T-helper 22 cell (primary cell): ENCODE data around the gene RET.

ENCODE experiments used
- DNase-seq: peaks from one replicate; pipeline ENCODE4 v3.0.0-alpha.2; 2020; ENCODE audit warnings: low read depth

The RET gene

DNA sequence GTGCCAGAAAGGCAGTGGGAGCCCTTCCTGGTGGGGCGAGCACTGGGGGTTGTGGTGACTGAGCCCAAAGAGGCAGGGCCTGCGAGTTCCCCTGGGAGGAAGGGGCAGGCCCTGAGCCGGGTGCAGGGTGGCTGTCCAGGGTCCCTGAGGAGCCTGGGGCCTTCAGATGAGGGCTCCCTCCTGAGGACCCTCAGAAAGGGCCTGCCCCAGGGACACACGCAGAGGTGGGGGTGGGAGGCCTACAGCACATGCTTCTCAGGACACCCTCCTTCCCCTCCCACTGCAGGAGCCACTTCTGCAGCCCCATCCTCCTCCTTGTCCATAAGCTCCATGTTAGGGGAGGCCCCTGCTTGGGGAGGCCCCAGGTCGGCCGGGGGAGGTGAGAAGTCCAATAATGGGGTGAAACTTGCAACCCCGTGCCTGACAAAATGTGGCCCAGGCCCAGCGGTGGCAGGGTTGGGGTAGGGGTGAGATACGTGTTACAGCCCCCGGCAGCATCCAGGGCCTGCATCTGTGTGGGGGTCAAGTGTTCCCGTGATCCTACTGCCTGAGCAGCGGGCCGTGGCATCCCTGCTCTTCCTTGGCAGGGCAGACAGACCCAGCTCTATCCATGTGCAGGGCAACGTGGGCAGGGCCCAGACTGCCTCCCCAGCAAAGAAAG is 31.8 kb upstream of the RET start:
- DNase-seq, result no peak

GRCh38 chr10:43045631-43046287 is 31.1 kb upstream of the RET start:
- no peak for DNase-seq

DNA sequence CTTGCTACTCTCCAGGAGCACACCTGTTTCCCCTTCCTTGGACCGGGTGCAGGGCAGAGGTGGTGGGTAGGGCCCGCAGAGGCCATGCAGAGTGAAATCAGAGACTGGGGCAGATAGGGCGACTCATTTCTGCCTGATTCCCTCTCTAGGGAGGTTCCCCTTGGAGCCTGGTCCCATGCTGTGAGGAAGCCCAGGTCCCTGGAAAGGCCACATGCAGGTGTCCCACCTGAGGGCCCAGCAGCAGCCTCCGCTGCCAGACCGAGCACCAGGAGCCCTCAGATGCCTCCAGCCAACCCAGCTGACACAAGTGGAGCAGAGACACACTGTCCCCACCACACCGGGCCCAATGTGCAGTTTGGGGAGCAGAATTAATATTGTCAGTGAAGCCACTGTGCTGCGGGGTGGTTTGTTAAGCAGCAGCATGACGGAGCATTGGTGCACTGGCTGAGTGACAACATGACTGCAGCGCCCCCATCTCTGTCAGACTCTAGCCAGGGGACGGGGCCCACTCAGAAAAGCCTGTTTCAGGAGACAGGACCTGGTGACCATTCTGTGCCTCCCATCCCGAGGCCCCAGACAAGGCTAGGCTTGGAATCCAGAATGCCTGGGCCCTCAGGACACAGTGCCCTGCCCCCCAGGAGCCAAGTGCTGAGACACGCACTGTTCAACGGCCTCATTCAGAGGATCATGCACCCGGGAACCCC is 30.4 kb upstream of the RET start:
- no peak for DNase-seq

- DNase-seq, result no peak
Measured at GRCh38 chr10:43047288-43047970, 29.4 kb upstream of the RET start.

- DNase-seq, result no peak
Measured at GRCh38 chr10:43048301-43049051, 28.4 kb upstream of the RET start.

DNA sequence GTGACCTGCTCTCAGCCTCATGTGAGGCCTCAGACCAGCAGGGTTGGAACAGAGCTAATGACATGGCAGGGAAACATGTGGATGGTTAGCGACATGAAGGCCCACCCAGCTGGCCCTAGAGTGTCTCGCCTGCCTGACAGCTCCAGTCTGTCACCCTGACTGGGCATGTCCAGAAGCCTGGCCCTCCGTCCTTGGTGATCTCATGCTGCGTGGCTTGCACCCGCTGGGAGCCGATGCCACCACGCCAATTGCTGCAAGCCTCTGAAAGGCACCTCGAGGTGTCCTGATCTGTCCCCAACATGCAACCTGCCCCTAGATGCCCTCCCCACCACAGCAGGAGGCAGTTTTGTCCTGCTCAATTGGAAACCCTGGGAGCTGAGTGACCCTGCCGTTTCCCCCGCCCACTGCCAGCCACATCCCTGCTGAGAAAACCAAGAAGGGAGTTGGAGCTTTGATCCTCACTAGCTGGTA is 27.8 kb upstream of the RET start:
- DNase-seq, result no peak

DNA sequence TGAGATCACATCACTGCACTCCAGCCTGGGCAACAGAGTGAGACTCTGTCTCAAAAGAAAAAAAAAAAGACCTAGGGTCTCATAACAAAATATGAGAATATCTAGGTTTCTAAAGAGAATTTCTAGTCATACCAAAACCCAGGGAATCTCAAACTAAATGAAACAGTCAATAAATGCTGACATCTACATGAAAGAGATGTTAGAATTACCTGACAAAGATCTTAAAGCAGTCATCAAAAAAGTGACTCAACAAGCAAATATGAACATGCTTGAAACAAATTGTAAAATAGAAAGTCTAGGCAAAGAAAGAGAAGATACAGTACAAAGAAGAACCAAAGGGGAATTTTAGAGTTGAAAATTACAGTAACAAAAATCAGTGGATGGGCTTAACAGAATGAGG is 26.9 kb upstream of the RET start:
- no peak for DNase-seq

GRCh38 chr10:43053825-43054224 is 23.0 kb upstream of the RET start:
- no peak for DNase-seq

DNA sequence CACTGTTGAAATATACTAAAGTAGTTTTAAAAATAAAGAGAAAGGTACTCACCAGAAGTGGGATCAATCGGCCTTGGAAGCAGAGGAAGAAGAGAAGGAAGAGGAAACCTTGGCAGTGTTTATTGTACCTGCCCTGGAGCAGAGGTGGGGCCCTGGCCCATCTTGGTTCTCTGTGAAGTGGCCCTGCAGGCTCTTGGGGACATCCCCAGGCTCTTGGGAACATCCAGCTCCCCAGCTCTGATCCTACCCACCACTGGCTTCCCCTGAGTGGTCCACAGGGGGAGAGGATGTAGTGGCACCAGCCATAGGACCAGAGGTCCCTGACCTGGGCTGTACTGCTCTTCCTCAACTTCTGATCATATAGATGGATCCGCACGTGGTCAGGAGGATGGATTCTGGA is 22.3 kb upstream of the RET start:
- DNase-seq, result no peak

GRCh38 chr10:43055217-43055616 is 21.7 kb upstream of the RET start:
- DNase-seq, result no peak

DNA sequence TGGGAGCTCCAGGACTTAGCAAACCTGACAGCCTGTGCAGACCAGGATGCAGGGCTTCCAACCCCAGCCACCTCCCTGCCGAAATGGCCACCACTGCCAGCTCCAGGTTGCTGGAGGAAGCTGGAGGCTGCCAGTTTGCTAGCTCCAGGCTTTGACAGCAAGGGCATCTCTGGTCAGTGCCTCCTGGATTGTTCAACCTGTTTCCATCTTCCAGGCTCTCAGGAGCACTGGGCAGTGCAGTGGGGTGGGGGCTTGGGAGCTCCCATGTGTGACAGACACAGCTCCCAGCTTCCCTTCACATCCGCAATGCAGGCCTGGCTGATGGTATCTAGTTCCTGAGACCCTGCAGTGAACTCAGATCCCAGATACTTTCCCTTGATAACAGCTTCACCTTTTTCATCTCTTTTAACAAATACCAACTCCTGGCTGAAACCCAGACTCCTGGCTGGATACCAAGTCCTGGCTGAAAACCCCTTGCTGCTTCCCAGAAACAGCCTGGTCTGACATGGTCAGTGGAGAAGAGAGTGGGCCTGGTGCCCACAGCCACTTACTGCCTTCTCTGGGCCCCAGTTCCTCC is 20.8 kb upstream of the RET start:
- DNase-seq, result no peak

GRCh38 chr10:43056568-43057011 is 20.3 kb upstream of the RET start:
- no peak for DNase-seq

DNA sequence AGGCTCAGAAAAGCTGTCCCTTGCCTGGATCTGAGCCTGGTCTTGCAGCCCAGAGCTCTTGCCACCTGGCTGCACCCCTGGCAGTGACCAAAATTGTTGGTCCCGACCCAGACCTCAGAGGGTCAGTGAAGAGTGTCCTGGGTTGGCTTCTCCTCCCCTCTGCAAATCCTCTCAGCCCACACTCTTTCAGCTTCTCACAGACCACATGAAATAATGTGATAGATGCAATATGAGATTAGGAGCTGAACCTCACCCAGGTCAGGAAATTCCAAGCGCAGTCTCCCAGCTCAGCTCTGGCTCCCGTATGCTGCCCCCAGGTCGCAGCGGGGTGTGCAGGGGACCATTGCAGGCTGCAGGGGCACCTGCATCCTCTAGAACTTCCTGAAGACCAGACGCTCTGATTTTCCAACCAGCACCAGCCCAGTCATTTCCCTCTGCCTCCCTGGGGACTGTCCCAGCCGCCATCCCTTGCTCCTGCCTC is 19.6 kb upstream of the RET start:
- no peak for DNase-seq

DNA sequence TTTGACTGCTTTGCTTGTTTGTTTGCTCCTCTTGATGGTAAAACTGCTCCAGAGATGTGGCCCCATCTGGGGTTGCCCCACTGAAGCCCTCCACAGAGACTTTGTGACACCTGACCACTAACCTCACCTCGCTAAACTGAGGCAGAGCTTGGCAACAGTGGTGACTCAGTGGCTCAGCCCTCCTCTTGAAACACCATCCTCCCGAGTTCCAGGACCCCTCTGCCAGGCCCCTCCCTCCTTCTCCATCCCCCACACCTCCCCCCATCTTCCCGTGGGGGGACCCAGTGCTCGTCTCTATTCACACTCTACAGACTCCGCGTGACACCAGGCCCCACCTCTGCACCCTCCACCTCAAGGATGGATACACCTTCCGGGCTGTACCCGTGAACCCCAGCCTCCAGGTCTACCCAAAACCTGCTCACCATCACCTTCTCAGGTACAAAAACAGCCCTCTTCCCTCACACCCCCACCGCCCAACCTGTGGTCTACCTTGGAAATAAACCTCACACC is 19.0 kb upstream of the RET start:
- no peak for DNase-seq

DNA sequence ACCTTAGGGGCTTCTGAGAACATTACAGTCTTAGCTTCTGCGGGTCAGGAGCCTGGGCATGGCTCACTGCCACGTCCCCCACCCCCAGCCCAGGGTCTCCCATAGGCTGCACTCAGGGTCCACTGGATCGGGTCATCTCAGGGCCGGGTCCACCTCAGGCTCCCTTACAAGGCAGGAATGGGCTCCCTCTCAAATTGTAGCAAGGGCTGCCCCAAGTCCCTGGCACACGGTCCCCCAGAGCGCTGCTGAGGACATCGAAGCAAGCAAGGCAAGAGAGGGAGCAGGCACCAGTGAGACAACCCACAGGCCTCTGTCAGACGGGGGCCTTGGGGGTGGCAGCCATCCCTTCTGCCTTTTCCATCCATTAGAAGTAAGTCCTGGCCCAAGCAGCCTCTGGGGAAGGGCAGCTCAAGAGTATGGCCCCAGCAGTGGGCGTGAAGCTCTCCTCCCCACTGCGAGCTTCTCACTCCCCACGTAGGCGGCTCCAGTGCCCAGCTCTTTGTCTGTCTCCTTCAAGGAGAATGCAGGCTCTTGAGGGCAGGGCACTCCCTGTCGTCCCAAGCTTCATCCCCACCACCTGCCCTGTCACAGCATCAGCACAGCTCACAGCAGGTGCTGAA is 18.0 kb upstream of the RET start:
- DNase-seq, result no peak

GRCh38 chr10:43059336-43059720 is 17.5 kb upstream of the RET start:
- DNase-seq, result no peak

DNA sequence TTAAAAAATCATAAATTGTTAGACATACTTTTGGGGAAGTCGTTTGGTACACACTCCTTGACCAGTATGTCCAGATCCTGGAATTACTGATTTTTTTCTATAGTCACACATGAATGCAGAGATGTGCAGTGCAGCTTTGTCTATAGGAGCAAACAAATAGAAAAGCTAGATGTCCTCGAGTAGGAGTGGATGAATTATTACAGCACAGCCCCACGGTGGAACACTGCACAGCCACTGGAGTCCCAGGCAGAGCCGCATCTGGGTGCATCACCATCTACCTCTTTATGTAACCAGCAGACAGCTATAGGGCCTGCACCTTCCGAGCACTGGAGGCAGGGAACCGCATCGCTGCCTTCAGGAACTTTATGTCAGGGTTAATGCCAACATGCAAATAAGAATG is 17.0 kb upstream of the RET start:
- DNase-seq, result no peak

DNA sequence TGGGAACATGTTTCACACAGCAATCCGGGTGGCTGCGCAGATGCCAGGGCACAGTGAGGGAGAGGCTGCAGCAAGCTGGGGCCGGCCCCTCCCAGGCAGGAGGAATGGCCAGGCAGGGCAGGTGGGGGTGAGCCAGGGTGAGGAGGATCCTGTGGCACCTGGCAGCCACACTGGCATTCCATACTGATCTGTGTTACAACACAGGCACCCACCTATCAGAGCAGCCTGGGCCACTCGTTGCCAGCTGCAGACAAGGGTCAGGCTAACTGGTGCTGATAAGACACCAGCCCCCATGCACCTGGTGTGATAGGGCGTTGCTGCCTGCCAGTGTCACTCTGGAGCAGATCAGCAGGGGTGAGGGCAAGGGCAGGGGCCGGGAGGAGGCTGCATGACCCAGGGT is 16.6 kb upstream of the RET start:
- DNase-seq, result no peak

DNA sequence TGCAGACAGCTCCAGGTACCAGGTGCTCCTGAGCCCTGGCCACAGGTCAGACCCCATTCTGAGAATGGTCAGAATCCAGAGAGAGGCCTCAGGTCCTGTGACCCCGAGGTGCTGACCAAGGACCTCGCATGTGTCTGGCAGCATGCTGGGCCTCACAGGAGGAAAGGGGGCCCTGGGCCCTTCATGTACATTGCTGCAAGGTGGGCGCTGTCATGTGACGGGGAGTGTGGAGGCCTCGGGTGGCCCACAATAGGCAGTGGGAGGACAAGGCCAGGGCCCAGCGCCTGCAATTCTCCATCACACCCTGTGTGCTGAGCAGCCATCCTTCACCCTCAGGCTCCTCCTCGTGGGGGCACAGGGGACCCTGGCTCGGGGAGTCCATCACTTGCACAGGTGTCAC is 15.5 kb upstream of the RET start:
- no peak for DNase-seq

- DNase-seq, result no peak
Measured at GRCh38 chr10:43061760-43062159, 15.1 kb upstream of the RET start.
